Trophoblast cell (in vitro differentiated cells and primary cell): Measurements from ENCODE around the gene GP1BA.

Experiments
- DNase-seq, 2 donors: peaks; one replicate each; pipeline ENCODE4 v3.0.0-alpha.2; 2016
- H2AFZ ChIP-seq: 2 replicates; pipeline ENCODE4 v1.6.1; 2013; ENCODE audit warnings: low read length, moderate library complexity, mild to moderate bottlenecking; ENCODE audit not compliant: insufficient read depth, poor library complexity
- H2AK5ac ChIP-seq: 2 replicates; pipeline ENCODE4 v1.6.1; 2013; ENCODE audit warnings: mild to moderate bottlenecking, low read length
- H2BK120ac ChIP-seq: 2 replicates; pipeline ENCODE4 v1.6.1; 2013; ENCODE audit warnings: low read length, mild to moderate bottlenecking, moderate library complexity; ENCODE audit not compliant: insufficient read depth, poor library complexity
- H2BK12ac ChIP-seq: 2 replicates; pipeline ENCODE4 v1.6.1; 2013; ENCODE audit warnings: mild to moderate bottlenecking, low read length, moderate library complexity
- H2BK5ac ChIP-seq: 2 replicates; pipeline ENCODE4 v1.6.1; 2013; ENCODE audit warnings: low read length, low read depth, moderate library complexity, mild to moderate bottlenecking; ENCODE audit not compliant: poor library complexity
- H3K14ac ChIP-seq: 2 replicates; pipeline ENCODE4 v1.6.1; 2013; ENCODE audit warnings: mild to moderate bottlenecking, low read length
- H3K18ac ChIP-seq: 2 replicates; pipeline ENCODE4 v1.6.1; 2013; ENCODE audit warnings: mild to moderate bottlenecking, low read length
- H3K23ac ChIP-seq: 2 replicates; pipeline ENCODE4 v1.6.1; 2013; ENCODE audit warnings: low read length
- H3K27ac ChIP-seq: 2 replicates; pipeline ENCODE4 v1.5.1; 2013; ENCODE audit warnings: low read depth, mild to moderate bottlenecking, inconsistent platforms, low read length, moderate library complexity
- H3K27me3 ChIP-seq: 2 replicates; pipeline ENCODE4 v1.6.1; 2013; ENCODE audit warnings: inconsistent platforms, mild to moderate bottlenecking, low read length, moderate library complexity; ENCODE audit not compliant: insufficient read depth
- H3K36me3 ChIP-seq, 2 experiments: 1 replicate in 1 of 2; 2 replicates in 1 of 2; pipeline ENCODE4 v1.6.1; 2013; ENCODE audit warnings: low read length in 2 of 2, mild to moderate bottlenecking in 2 of 2, moderate library complexity in 1 of 2; ENCODE audit not compliant: insufficient read depth in 2 of 2, control insufficient read depth in 1 of 2
- H3K4ac ChIP-seq: 2 replicates; pipeline ENCODE4 v1.6.1; 2013; ENCODE audit warnings: low read depth, mild to moderate bottlenecking, low read length, moderate library complexity
- H3K4me1 ChIP-seq, 2 experiments: 1 replicate in 1 of 2; 2 replicates in 1 of 2; pipeline ENCODE4 v1.6.1; 2013; ENCODE audit warnings: low read length in 2 of 2, mild to moderate bottlenecking in 2 of 2, moderate library complexity in 1 of 2; ENCODE audit not compliant: insufficient read depth in 2 of 2, control insufficient read depth in 1 of 2
- H3K4me2 ChIP-seq: 2 replicates; pipeline ENCODE4 v1.6.1; 2013; ENCODE audit warnings: inconsistent platforms, mild to moderate bottlenecking, low read length, moderate library complexity
- H3K4me3 ChIP-seq: 2 replicates; pipeline ENCODE4 v1.5.1; 2013; ENCODE audit warnings: mild to moderate bottlenecking, low read depth, low read length, inconsistent platforms
- H3K79me1 ChIP-seq: one replicate; pipeline ENCODE4 v1.6.1; 2013; ENCODE audit warnings: low read length
- H3K79me2 ChIP-seq: 2 replicates; pipeline ENCODE4 v1.6.1; 2013; ENCODE audit warnings: low read length, mild to moderate bottlenecking; ENCODE audit not compliant: control insufficient read depth, insufficient read depth, poor library complexity
- H3K9ac ChIP-seq: 2 replicates; pipeline ENCODE4 v1.6.1; 2013; ENCODE audit warnings: mild to moderate bottlenecking, low read length
- H3K9me3 ChIP-seq: 2 replicates; pipeline ENCODE4 v1.6.1; 2013; ENCODE audit warnings: low read depth, mild to moderate bottlenecking, control low read depth, inconsistent platforms, low read length; ENCODE audit not compliant: insufficient read depth
- H4K12ac ChIP-seq: 2 replicates; pipeline ENCODE4 v1.6.1; 2013; ENCODE audit warnings: low read depth, mild to moderate bottlenecking, low read length, moderate library complexity
- H4K8ac ChIP-seq: 2 replicates; pipeline ENCODE4 v1.6.1; 2013; ENCODE audit warnings: low read depth, mild to moderate bottlenecking, low read length, moderate library complexity
- H4K91ac ChIP-seq: one replicate; pipeline ENCODE4 v1.6.1; 2013; ENCODE audit warnings: low read depth, mild to moderate bottlenecking, low read length, moderate library complexity
- WGBS: extraction: QIAGEN DNeasy Blood & Tissue Kit; methylation state at CpG from one replicate; pipeline ENCODE4 v1.1.7; 2013; ENCODE audit warnings: missing lambda C conversion rate; ENCODE audit not compliant: insufficient read length, insufficient coverage; ENCODE audit errors: extremely low coverage; 5-methylcytosine and 5-hydroxymethylcytosine counted together

GP1BA gene

GRCh38 chr17:4897785-4898184 lies 34.3 kb upstream of the GP1BA start:
- no CpG with 5 or more reads among the region's 5 CpGs for WGBS
- Histone ChIP-seq H2AFZ (no peak overlapping the region), H3K27me3 (no peaks in the 10 kb centered on the region), H3K79me1 (no peaks in the 10 kb centered on the region), H2AK5ac (no peak overlapping the region), H3K9ac (no peak overlapping the region), H3K27ac (no peak overlapping the region), H4K91ac (no peak overlapping the region), H3K18ac (no peak overlapping the region), H3K23ac (no peak overlapping the region), H3K4ac (no peak overlapping the region), H2BK5ac (no peak overlapping the region), H3K4me2 (no peak overlapping the region), H3K36me3 (peaks cover 73 to 87% of the 10 kb centered on the region in 2 experiments), H3K79me2 (no peaks in the 10 kb centered on the region), H3K4me3 (no peak overlapping the region), H4K8ac (no peak overlapping the region), H2BK12ac (no peak overlapping the region), H3K9me3 (no peaks in the 10 kb centered on the region), H3K4me1 (no peaks in the 10 kb centered on the region), H4K12ac (no peak overlapping the region), H3K14ac (no peak overlapping the region), H2BK120ac (no peak overlapping the region)
- DNase-seq, result no peak

DNA sequence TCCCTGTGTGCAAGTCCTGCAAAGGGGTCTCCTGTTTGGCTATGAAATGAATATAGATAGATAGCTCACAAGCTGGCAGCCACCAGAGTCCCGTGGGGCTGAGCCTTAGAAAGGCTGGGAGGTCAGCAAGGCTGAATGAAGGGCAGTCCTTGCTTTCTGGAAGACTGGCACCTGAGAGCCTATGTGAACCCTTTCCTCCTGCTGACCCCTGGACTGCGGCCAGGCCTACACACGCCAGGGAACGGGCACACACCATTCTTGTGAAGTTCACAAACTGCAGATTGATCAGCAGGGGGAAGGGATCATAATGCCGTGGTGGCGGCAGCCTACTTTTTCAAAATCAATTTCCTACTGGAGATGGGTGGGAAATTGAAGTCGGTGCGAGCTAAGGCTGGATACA lies 33.7 kb upstream of the GP1BA start:
- Histone ChIP-seq H3K36me3 (peaks cover 68 to 81% of the 10 kb centered on the region in 2 experiments), H3K4me3 (no peak overlapping the region), H3K18ac (no peak overlapping the region), H3K14ac (no peak overlapping the region), H2AFZ (no peak overlapping the region), H3K27me3 (no peaks in the 10 kb centered on the region), H4K91ac (no peak overlapping the region), H3K27ac (no peak overlapping the region), H3K9ac (no peak overlapping the region), H3K79me1 (no peaks in the 10 kb centered on the region), H3K4me2 (no peak overlapping the region), H3K23ac (no peak overlapping the region), H4K8ac (no peak overlapping the region), H3K9me3 (no peaks in the 10 kb centered on the region), H2BK12ac (no peak overlapping the region), H3K79me2 (no peaks in the 10 kb centered on the region), H3K4ac (no peak overlapping the region), H4K12ac (no peak overlapping the region), H2BK120ac (no peak overlapping the region), H2AK5ac (no peak overlapping the region), H2BK5ac (no peak overlapping the region), H3K4me1 (no peaks in the 10 kb centered on the region)
- DNase-seq, result no peak
- no CpG with 5 or more reads among the region's 8 CpGs for WGBS

GRCh38 chr17:4898927-4899326 lies 33.1 kb upstream of the GP1BA start:
- Histone ChIP-seq H4K12ac (no peak overlapping the region), H3K27me3 (no peaks in the 10 kb centered on the region), H2BK5ac (no peak overlapping the region), H2AK5ac (no peak overlapping the region), H3K79me2 (no peaks in the 10 kb centered on the region), H2BK120ac (no peak overlapping the region), H3K36me3 (peaks cover 62 to 76% of the 10 kb centered on the region in 2 experiments), H4K8ac (no peak overlapping the region), H3K18ac (no peak overlapping the region), H3K4me3 (no peak overlapping the region), H3K27ac (no peak overlapping the region), H3K4me2 (no peak overlapping the region), H3K4ac (no peak overlapping the region), H3K14ac (no peak overlapping the region), H3K79me1 (no peaks in the 10 kb centered on the region), H4K91ac (no peak overlapping the region), H3K4me1 (no peaks in the 10 kb centered on the region), H3K9me3 (no peaks in the 10 kb centered on the region), H2BK12ac (no peak overlapping the region), H3K23ac (no peak overlapping the region), H2AFZ (no peak overlapping the region), H3K9ac (no peak overlapping the region)
- no peak for DNase-seq
- no CpG with 5 or more reads among the region's 34 CpGs for WGBS

- no peak within 1 kb of the TSS for H2BK5ac ChIP-seq
- no peaks in the 10 kb centered on the region for H3K27me3 ChIP-seq
- H4K91ac ChIP-seq, result no peak within 1 kb of the TSS
- no CpG with 5 or more reads among the region's 60 CpGs for WGBS
- peaks cover 55 to 69% of the 10 kb centered on the region in 2 experiments for H3K36me3 ChIP-seq
- no peak within 1 kb of the TSS for H3K23ac ChIP-seq
- H4K8ac ChIP-seq, result no peak within 1 kb of the TSS
- no peak within 1 kb of the TSS for H2AK5ac ChIP-seq
- no peaks in the 10 kb centered on the region for H3K79me2 ChIP-seq
- no peak within 1 kb of the TSS for H3K9ac ChIP-seq
- no peak within 1 kb of the TSS for H4K12ac ChIP-seq
- no peak within 1 kb of the TSS for H2BK120ac ChIP-seq
- no peaks in the 10 kb centered on the region for H3K4me1 ChIP-seq
- H3K4me2 ChIP-seq, result no peak within 1 kb of the TSS
- no peak within 1 kb of the TSS for H3K27ac ChIP-seq
- H3K14ac ChIP-seq, result no peak within 1 kb of the TSS
- no peaks in the 10 kb centered on the region for H3K79me1 ChIP-seq
- H3K9me3 ChIP-seq, result no peaks in the 10 kb centered on the region
- H3K18ac ChIP-seq, result no peak within 1 kb of the TSS
- no peak within 1 kb of the TSS for H2AFZ ChIP-seq
- DNase-seq, result peak; percentile 88 to 89
- H3K4me3 ChIP-seq, result no peak within 1 kb of the TSS
- H2BK12ac ChIP-seq, result no peak within 1 kb of the TSS
- H3K4ac ChIP-seq, result no peak within 1 kb of the TSS
Observed at GRCh38 chr17:4899341-4900230, 32.5 kb upstream of the GP1BA start, which contains the start of gene C17orf107. Gene C17orf107 (plus strand): TSS chr17:4899536. CDS start chr17:4899763, 227 bp downstream.
